GM12864 (cell line): ENCODE data around the gene STAT1.

Experiments used
- DNase-seq: peaks from one replicate; pipeline ENCODE4 v3.0.0-alpha.2; 2011; ENCODE audit warnings: low read depth
- H3K4me3 ChIP-seq: 2 replicates; pipeline ENCODE4 v1.5.1; 2011; ENCODE audit warnings: mild to moderate bottlenecking, low read depth, low read length, control low read depth
- CTCF ChIP-seq: IDR thresholded peaks from 2 replicates; pipeline ENCODE4 v1.5.1; 2011; ENCODE audit warnings: low read depth, mild to moderate bottlenecking, moderate library complexity, low read length, control low read depth, inconsistent platforms; ENCODE audit errors: missing control alignments

The STAT1 gene

GRCh38 chr2:190948671-190949070 is 65.3 kb downstream of the STAT1 start:
- DNase-seq = no peak
- no peak overlapping the region for H3K4me3 ChIP-seq
- no peak for TF ChIP-seq CTCF

- H3K4me3 ChIP-seq = no peak overlapping the region
- peak; percentile 16 for DNase-seq
- TF ChIP-seq CTCF = no peak
Observed at GRCh38 chr2:190947711-190948251, 66.2 kb downstream of the STAT1 start.

- H3K4me3 ChIP-seq = no peak overlapping the region
- TF ChIP-seq CTCF = no peak
- no peak for DNase-seq
Observed at GRCh38 chr2:190947141-190947540, 66.8 kb downstream of the STAT1 start.

GRCh38 chr2:190943706-190944105 is 70.3 kb downstream of the STAT1 start:
- TF ChIP-seq CTCF = no peak
- no peak overlapping the region for H3K4me3 ChIP-seq
- no peak for DNase-seq

- DNase-seq = no peak
- no peak overlapping the region for H3K4me3 ChIP-seq
- no peak for TF ChIP-seq CTCF
Observed at GRCh38 chr2:190942697-190943096, 71.3 kb downstream of the STAT1 start.

GRCh38 chr2:190941571-190941970 is 72.4 kb downstream of the STAT1 start:
- TF ChIP-seq CTCF = no peak

GRCh38 chr2:190940454-190940853 is 73.5 kb downstream of the STAT1 start:
- no peak for DNase-seq
- TF ChIP-seq CTCF = no peak

More at GRCh38 chr2:190941571-190941970, 72.4 kb downstream of the STAT1 start:
- H3K4me3 ChIP-seq = no peak overlapping the region
- DNase-seq = no peak

More at GRCh38 chr2:190940454-190940853, 73.5 kb downstream of the STAT1 start:
- H3K4me3 ChIP-seq = no peak overlapping the region
